GM21786 (cell line): ENCODE data around the gene ZFPL1.

Experiments
- ATAC-seq: cut with Tn5 transposase; IDR thresholded peaks from one replicate; pipeline ENCODE4 v1.9.1; 2021; ENCODE audit not compliant: unreplicated experiment

ZFPL1 gene

DNA sequence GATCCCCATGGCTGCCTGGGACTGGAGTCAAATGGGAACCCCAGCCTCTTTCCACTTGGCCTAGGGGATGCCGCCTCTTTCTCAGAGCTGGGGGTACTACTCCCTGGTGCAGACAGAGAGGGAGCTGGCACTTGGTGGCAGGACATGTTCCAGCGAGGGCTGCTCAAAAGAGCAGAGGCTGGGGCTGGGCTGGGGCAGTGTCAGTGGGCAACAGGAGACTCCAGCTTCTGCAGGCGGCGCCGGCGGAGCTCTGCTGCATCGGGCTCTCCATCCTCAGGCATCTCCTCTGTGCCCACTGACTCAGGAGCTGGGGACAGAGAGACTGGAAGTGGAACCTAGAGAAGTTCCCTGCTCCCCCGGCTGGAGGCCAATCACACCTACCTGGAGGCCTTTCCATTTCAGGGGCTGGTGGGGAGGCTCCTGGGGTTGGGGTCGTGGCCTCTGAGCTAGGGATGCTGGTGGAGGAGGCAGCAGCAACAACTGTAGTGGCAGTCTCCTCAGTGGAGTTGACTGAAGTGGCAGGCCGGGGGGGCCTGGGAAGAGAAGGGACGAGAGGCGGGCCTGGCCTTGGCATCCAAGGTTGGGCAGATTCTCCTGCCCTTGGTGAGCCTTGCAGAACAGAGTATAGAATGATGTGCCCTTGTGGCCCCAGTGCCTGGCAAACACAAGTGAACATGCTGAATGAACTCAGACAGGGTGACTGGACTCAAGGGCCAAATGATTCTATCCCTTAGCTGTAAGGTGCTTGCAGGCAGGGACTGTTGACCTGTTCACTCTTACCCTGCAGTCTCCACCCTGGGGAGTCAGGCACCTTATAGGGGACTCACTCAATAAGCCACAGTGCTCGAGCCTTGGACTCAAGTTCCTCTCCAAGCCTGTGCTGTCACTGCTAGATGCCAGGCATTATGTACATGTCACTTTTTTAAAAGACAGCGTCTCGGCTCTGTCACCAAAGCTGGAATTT is 44.4 kb downstream of the ZFPL1 start:
- ATAC-seq = no peak

DNA sequence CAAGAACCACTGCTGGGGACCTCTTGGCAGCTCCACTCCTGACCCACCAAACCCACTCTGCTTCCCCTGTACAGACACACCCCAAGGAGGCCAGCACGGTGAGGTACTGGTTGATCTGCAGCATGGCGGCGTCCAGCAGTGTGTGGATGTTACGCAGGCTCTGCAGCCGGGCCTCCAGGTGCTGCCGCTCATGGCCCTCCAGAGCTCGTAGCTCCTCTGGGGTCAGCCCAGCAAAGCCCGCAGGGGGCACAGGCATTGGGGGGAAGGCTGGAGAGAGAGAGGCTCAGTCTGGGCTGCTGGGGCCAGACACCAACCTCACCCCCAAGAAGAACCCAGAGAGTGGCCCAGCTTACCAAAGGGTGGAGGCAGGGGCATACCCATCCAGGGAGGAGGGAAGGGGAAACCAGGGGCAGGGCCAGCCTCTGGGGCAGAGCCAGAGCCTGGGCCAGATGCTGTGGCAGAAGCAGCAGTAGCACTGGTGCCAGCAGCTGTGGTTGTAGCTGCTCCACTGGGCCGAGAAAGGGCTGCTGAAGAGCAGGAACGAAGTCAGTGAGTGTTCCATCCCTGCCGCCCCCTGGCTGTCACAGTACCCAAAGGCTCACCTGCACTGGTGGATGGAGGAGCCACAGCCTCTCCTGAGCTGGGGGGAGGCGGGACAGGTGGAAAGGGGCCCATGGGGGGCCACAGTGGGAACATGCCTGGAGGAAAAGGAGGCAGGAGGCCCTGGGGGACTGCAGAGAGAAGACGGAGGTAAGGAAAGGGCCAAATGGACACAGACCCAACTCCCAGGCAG is 45.8 kb downstream of the ZFPL1 start:
- no peak for ATAC-seq

DNA sequence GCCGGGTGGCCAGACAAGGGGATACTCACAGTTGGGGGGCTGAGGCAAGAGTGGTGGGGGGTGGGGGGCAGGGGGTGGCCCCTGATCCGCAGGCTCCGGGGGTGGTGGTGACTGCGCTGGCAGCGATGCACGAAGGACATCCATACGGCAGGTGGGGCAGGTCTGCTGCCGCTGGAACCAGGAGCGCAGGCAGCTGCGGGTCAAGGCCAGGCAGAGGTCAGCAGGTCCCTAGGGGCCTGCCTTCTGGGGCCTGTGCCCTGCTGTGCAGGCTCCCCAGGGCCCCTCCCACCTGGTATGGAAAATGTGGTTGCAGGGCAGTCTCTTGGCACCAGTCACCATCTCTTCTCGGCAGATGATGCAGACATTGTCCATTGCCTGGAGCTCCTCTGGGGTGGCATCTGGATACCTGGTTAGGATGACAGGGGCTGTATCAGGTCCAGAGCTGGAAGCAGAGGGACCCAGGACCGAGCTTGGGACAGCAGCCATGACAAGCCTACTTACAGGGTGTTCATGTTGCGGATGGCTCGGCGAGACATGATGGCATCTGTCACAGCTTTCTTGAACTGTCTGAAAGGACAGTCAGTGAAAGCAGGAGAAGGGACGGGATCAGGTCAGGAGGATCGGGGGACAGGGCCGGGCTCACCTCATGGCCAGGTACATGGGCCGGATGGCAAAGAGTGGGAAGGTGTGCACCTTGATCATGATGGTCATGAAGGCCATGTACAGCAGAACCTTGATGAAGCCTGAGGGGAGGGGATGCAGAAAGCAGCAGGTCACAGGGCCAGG is 46.8 kb downstream of the ZFPL1 start:
- ATAC-seq = no peak

DNA sequence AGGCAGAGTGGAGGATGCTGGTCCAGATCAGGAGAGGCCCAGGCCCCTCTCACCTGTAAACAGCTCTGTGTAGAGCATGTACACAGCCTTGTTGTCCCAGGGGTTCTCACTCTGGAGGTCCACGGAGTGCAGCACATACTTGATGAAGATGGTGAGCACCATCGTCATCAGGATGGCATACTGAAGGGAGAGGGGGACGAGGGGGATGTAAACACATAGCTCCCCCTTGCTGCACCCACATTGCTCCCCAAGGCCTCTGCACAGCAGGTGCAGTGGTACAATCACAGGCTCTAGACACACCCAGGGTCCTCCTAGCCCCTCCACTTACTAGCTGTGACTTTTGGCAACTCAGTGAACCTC is 47.4 kb downstream of the ZFPL1 start:
- ATAC-seq = no peak

DNA sequence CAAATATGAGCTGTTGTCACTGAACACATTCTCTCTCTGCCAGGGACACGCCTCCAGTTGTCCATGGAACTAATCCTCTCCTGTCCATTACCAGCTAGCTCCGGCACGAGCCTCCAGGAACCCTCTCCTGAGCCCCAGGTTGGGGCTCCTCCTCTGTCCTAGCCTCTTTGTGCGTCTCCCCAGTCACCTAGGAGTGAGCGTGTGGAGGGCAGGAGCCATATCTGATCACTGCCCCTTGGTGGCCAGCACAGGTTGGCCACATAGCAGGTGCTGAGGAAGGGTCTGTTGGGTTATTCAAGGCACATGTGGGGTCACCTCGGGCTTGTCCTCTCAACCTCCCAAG is 47.8 kb downstream of the ZFPL1 start:
- no peak for ATAC-seq

DNA sequence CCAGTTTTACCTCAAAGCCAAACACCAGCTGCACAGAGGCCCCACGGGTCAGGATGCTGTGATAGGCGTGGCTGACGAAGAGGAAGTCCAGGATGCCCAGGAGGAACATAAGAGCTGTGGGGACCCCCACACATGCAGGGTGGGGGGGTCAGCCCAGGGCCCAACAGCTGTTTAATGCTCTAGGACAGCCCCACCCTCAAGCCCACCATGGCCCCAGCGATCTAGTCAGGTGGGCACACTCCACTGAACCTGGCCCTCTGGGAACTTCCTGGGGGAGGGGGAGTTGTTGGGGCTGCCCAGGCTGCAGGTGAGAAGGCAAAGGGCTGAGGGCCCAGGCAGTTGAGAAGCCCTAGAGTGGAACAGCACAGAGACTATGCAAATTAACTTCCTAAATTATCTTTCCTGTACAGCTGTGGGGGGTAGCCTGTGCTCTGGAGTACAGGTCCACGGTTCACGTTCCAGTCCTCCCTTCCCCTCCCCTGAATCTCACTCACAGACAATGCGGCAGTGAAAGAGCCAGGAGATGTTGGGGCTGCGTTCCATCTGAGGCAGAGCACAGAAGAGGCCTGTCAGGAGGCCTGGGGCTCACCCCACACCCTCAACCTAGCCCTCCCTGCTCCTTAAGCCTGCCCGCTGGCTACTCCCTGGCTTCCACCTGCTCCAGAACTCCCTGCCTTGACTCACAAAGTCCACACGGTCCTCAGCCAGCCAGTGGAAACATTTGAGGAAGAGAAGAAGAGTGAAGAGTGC is 48.4 kb downstream of the ZFPL1 start:
- peak; percentile 36 for ATAC-seq

DNA sequence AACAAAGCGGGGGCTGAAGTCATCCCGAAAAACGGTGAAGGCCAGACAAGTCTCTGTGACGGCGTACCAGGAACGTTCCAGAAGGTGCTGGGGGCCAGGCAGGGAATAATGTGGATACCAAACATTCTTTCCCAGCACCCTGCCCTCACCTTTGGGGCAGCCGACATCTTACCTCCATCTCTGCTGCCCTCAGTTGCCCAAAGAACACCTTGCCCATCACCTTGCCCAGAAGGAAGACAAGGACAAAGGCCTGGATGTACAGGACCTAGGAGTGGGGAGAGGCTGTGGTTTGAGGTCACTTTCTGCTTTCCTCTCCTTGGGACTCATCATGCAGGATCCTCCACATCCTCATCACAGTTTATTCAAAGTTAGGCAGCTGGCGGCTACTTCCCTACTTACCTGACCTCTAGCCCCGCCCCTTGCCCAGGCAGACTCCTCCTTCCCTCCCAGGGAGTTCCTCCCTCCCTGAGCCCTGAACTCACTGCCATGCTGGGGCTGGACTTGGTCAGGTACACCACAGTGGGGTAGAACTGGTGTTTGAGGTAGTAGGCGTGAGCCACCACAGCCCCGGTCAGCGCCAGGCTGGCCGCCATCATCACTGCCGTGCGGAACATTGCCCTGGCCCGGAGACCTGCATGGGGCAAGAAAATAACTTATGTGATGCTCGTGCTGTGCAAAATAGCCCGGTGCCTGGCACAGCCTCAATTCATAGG is 49.1 kb downstream of the ZFPL1 start:
- no peak for ATAC-seq

DNA sequence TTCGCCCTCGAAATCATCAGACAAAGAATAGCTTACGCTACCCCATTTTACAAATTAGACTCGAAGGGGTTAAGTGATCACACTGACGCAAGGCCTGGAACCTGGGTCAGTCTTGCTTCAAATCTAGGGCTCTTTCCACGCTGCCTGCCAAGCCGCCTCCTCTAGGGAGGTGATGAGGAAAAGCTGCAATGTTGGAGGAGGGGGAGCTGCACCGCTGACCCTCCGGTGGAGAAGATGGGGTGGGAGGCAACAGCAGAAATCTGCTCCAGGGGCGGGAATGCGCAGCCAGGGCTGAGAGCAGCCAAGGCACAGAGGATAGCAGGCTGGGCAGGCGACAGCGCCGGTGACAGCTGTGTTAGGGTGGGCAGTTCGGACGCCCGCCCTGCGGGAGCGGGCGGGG is 49.7 kb downstream of the ZFPL1 start:
- ATAC-seq = no peak

DNA sequence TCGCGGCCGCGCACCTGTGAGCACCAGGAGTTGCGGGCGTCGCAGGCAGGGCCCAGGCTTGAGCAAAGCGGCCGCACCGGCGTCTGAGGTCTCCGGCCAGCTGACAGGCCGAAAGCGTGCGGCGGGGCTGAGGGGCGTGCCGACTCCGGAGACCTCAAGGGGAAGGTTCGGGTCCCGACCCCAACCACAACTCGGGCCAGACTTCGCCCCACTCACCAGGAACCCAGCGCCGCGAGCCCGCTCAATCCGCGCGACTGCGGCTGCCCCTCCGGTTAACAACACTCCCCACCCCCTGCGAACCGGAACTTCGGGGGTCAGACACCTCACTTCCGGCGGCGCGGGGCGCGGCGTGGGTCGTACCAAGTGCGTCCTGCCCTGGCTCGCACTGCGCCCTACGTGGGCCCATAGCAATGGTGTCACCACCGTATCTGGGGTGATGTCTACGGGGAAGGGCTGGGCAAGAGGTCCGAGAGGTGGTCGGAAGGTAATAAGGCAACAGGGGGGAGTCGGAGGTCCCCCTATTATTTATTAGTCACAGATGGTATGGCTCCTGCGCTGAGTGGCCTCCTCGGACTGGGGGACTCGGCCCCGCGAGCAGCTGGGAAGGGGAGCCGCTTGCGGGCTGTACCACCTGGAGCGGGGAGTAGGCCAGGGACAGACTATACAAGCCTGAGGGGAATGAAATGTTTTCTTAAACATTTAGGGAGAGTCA is 50.4 kb downstream of the ZFPL1 start, which contains the start of gene SYVN1:
Gene SYVN1 (minus strand): TSS at position 280 of the 712 bp plus-strand sequence. CDS start 918 bp downstream, outside the sequence.
- peak; percentile 44 for ATAC-seq

DNA sequence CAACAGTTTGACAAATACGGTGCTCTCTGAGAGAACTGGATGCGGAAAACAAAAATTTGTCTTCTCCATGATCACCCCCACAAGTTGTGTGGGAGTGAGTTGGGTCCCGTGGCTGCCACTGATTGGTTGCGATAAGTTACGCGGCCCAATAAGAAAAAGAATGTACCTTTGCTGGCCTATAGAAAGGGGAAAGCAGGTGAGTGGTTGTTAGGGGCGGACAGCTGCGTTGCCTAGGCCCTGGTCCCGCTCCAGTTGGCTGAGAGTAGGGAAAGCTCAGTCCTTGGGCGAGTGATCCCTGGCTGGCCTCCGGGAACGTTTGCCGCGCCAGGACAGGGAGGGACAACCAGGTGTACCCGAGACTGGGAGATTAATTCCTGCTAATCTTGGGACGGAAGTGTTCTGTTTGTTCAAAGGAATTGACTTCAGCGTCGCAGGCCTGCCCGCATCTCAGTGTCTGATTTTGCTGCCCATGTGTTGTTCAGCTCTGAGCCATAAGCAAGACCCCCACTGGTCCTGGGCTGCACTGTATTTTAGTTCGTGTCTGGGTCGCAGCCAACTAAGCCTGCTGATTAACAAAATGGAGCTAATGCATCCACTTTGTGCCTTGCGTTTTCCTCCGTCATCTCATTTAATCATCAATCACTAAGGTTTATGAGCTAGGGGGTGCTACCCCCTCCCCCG is 51.1 kb downstream of the ZFPL1 start:
- peak; percentile 64 for ATAC-seq

DNA sequence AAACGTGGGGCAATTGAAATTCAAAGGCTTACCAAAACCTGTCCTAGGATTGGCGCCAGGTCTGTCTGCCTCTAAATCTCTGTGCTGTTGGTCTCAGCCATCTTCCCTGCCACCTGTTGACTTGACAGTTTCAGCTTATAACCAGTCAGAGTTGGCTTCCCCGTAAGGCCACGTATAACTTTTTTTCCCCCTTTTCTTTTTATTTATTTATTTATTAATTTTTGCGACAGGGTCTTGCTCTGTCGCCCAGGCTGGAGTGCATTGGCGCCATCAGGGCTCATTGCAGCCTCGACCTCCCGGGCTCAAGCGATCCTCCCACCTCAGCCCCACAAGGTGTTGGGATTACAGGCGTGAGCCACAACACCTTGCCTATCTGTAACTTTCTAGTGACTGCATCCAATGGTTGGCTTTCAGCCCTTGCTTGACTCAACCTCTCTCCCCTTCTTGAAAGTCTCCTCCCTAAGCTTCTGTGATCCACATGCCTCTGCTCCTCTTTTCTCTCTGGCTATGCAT is 51.7 kb downstream of the ZFPL1 start:
- ATAC-seq = no peak

DNA sequence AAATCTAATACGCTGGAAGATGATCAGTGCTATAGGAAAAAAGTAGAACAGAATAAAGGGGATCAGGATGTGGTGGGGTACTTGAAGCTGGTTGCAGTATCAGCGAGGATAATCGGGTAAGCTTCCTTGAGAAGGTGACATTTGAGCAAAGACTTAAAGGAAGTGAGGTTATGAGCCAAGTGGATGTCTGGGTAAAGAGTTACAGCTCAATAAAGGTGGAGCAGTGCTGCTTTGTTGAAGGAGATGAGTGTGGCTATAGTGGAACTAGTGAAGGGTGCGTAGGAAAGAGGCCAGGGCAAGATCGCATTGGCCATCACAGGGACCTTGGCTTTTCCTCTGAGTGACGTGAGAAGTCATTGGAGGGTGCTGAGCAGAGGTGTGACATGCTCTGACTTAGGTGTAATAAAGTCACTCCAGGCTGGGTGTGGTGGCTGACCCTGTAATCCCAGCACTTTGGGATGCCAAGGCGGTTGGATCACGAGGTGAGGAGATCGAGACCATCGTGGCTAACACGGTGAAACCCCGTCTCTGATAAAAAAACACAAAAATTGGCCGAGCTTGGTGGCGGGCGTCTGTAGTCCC is 52.6 kb downstream of the ZFPL1 start:
- ATAC-seq = no peak
